Cardiac muscle cell (in vitro differentiated cells and primary cell): Measurements from ENCODE around the gene ECM2. TPM values are rescaled to one million over a fixed set of nuclear protein-coding genes. Genes with fewer than 3 reads are reported as not detected.

Experiments used
- DNase-seq, 2 donors: peaks; one replicate each; pipeline versions ENCODE4 v3.0.0 to v3.0.0-alpha.2; 2010 to 2017; ENCODE audit warnings: low read depth in 1 of 2, low spot score in 1 of 2
- H3K27ac ChIP-seq: fragments of 200-600 bp; sonication (generic); 2 replicates; pipeline ENCODE4 v1.5.1; 2016
- H3K27me3 ChIP-seq: fragments of 200-600 bp; sonication (generic); 2 replicates; pipeline ENCODE4 v1.6.0; 2016; ENCODE audit warnings: control low read depth
- H3K36me3 ChIP-seq: fragments of 200-600 bp; sonication (generic); 2 replicates; pipeline ENCODE4 v1.5.1; 2016; ENCODE audit warnings: control low read depth
- H3K4me1 ChIP-seq: fragments of 200-600 bp; sonication (generic); 2 replicates; pipeline ENCODE4 v1.8.1; 2017; ENCODE audit warnings: low read depth, mild to moderate bottlenecking, mixed run types
- H3K4me3 ChIP-seq: fragments of 200-600 bp; sonication (generic); 2 replicates; pipeline ENCODE4 v1.5.1; 2016; ENCODE audit warnings: mild to moderate bottlenecking
- H3K9me3 ChIP-seq: fragments of 200-600 bp; sonication (generic); 2 replicates; pipeline ENCODE4 v1.5.1; 2017; ENCODE audit warnings: low read depth, mild to moderate bottlenecking, control low read depth
- polyA plus RNA-seq: library from polyadenylated mRNA; unstranded; fragments of >200 nt; fragmentation: Nextera tagmentation; extraction: Ambion mirVana; gene quantifications from 2 replicates; pipeline ENCODE4 v1.2.1, GENCODE V29; 2016
- total RNA-seq: library from RNA; depleted of rRNA; stranded (reverse); fragments of >200 nt; gene quantifications from 2 replicates; pipeline ENCODE4 v1.2.3, GENCODE V29; 2016
- TF ChIP-seq, protein P1 (sequence below): IDR thresholded peaks from 2 replicates; pipeline ENCODE4 v1.5.1; 2012; ENCODE audit warnings: low read depth, mild to moderate bottlenecking, low read length

The ECM2 gene
- total and polyA plus RNA-seq, 2 experiments from 2014 or later: not detected

DNA sequence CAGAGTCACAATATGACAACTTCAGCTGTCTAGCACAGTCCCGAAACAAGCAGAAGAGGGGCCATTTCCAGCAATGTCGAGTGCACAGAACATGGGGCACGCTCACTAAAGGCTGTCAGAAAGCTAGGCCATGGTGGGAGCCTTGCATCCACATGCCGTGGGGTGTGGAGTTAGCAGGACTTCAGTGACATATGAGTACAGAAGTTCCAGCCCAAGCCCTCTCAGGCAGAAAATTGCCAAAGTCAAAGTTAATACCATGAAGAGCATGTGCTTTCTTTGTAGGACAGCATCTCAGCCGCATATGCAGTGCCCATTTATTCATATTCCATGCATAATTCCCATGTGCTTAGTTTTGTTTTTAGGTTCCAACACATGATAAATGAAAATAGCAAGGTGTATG lies 26.7 kb downstream of the ECM2 start:
- H3K4me3 ChIP-seq: no peak overlapping the region
- no peak for DNase-seq
- H3K36me3 ChIP-seq: no peaks in the 10 kb centered on the region
- no peak overlapping the region for H3K27ac ChIP-seq
- TF ChIP-seq, protein P1, sequence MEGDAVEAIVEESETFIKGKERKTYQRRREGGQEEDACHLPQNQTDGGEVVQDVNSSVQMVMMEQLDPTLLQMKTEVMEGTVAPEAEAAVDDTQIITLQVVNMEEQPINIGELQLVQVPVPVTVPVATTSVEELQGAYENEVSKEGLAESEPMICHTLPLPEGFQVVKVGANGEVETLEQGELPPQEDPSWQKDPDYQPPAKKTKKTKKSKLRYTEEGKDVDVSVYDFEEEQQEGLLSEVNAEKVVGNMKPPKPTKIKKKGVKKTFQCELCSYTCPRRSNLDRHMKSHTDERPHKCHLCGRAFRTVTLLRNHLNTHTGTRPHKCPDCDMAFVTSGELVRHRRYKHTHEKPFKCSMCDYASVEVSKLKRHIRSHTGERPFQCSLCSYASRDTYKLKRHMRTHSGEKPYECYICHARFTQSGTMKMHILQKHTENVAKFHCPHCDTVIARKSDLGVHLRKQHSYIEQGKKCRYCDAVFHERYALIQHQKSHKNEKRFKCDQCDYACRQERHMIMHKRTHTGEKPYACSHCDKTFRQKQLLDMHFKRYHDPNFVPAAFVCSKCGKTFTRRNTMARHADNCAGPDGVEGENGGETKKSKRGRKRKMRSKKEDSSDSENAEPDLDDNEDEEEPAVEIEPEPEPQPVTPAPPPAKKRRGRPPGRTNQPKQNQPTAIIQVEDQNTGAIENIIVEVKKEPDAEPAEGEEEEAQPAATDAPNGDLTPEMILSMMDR: no peak
- H3K9me3 ChIP-seq: no peaks in the 10 kb centered on the region
- peaks cover 10% of the 10 kb centered on the region for H3K4me1 ChIP-seq
- no peaks in the 10 kb centered on the region for H3K27me3 ChIP-seq

DNA sequence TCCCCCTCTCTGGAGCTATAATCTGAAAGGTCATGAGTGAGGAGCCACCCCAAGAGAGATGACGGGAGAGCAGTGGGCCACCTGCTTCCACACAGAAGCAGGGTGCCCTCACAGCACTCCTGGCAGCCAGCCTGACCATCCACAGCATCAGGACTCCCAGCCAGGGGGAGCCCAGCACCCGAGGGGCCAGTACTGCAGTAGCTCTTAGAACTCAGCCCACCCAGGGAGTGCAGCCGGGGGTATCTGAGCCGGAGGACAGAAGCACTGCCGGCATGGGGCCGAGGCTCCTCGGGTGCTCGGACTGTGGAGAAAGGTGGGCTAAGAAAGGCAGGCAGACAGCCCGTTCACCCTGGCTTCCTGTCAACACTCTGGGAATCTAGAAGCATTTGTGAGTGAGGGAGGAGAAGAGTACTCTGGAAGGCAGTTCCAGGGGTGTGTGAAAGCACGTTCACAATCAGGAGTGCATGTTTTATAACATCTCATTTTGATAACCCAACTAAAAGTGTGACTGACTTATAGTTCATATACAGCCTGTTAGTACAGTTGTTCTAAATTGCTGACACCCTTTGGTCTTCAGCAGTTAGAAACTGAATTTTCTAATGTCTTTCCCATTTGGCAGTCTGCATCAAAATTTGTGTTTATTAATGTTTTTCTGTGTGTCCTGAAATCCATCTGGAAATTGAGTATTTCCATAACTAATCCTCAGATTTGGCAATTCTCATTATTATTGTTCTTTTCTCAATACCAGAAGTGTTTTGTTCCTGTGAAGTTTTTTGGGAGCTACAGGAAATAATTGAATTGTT lies 27.6 kb downstream of the ECM2 start:
- DNase-seq: peak; percentile 12 to 63
- no peaks in the 10 kb centered on the region for H3K9me3 ChIP-seq
- TF ChIP-seq, protein P1: no peak
- peaks cover 10% of the 10 kb centered on the region for H3K4me1 ChIP-seq
- H3K36me3 ChIP-seq: no peaks in the 10 kb centered on the region
- no peak overlapping the region for H3K4me3 ChIP-seq
- no peaks in the 10 kb centered on the region for H3K27me3 ChIP-seq
- H3K27ac ChIP-seq: no peak overlapping the region

DNA sequence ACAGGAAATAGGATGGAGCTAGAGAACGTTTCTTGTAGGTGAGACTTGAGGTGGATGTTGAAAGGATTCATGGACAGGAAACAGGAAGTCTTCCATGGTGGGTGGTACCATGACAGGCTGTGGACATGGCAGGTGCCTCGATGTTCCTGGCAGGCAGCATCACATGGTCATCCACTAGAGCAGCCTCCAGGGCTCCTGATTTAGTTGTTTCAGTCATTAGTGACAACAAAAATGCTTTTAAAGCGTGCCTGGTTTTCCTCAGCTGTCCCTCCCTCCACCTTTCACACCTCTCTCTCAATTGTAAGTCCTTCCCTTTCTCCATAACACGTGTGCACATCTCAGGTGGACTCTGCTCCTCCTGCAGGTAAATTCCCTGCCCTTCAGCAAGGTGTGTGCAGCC lies 28.3 kb downstream of the ECM2 start:
- peaks cover 10% of the 10 kb centered on the region for H3K4me1 ChIP-seq
- TF ChIP-seq, protein P1: no peak
- H3K9me3 ChIP-seq: no peaks in the 10 kb centered on the region
- DNase-seq: no peak
- no peak overlapping the region for H3K4me3 ChIP-seq
- H3K27me3 ChIP-seq: no peaks in the 10 kb centered on the region
- no peak overlapping the region for H3K27ac ChIP-seq
- no peaks in the 10 kb centered on the region for H3K36me3 ChIP-seq

DNA sequence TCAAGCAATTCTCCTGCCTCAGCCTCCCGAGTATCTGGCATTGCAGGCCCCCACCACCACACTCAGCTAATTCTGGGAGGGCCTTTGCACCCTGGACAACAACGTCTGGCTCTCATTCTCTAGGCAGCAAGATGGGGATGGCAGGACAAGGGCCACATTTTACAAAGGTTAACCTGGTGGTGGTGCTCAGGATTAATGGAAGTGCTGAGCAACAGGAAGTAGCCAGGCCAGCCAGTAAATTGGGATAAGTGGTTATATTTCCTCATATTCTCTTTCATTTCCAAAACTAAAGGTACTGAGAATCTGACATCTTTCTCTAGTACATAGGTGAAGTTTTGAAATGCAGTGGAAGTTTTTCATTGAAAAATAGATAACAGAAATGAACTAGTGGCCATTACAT lies 28.8 kb downstream of the ECM2 start:
- DNase-seq: peak in 1 of 2 donors; percentile 21
- no peak overlapping the region for H3K27ac ChIP-seq

DNA sequence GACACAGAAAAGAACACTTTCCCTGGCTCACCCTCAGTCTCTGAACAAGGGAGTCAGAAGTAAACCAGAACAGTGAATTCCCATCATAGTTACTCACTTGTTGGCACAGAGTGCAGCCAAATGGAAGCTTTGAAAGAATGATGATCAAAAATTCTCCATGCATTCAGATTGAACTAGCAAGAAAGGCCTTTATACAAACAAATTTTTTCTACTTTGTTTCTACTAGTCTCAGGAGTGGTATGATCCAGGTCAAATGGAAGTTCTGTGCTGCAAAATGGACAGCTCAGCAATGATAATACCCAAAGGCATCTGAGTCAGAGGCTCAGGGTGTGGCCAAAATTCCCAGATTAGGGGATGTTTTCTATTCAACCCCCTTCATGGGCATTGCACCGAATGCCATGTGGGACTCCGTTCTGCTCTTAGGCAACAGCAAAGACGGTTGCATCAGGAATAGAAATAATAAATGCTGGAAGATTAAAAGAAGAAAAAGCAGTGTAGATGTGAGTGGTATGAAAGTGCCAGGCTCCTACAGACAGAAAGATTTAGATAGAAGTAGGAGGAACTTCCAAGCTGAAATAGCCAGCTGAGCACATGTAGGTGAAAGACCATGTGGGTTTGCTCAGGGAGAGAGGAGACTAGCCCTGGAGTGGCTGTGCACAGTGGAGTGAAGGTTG lies 29.5 kb downstream of the ECM2 start:
- no peaks in the 10 kb centered on the region for H3K27me3 ChIP-seq
- no peak overlapping the region for H3K4me3 ChIP-seq
- DNase-seq: peak in 1 of 2 donors; percentile 93
- no peaks in the 10 kb centered on the region for H3K36me3 ChIP-seq
- H3K4me1 ChIP-seq: peaks cover 10% of the 10 kb centered on the region
- no peak overlapping the region for H3K27ac ChIP-seq
- H3K9me3 ChIP-seq: no peaks in the 10 kb centered on the region
- TF ChIP-seq, protein P1: no peak

More for the DNA sequence above, 28.8 kb downstream of the ECM2 start:
- Histone ChIP-seq H3K4me1 (peaks cover 10% of the 10 kb centered on the region), H3K4me3 (no peak overlapping the region), H3K9me3 (no peaks in the 10 kb centered on the region), H3K27me3 (no peaks in the 10 kb centered on the region), H3K36me3 (no peaks in the 10 kb centered on the region)
- TF ChIP-seq, protein P1: no peak
